DOHH2 (cell line): Measurements from ENCODE around the gene AJAP1.

Source experiments
- EZH2phosphoT487 ChIP-seq: fragments of 200-600 bp; sonication (generic); IDR thresholded peaks from 2 replicates; pipeline ENCODE4 v1.6.1; 2017; ENCODE audit warnings: borderline replicate concordance, mild to moderate bottlenecking, antibody characterized with exemption, low read length, moderate library complexity, mixed read lengths
- TF ChIP-seq, protein P1 (sequence below): fragments of 200-600 bp; sonication (generic); IDR thresholded peaks from one replicate; pipeline ENCODE4 v1.5.1; 2014; ENCODE audit warnings: antibody characterized with exemption, mild to moderate bottlenecking, low read depth, low read length; ENCODE audit not compliant: poor library complexity, severe bottlenecking

GRCh38 chr1:4703646-4704045, 49.2 kb downstream of the AJAP1 start:
- TF ChIP-seq EZH2phosphoT487 = no peak
- TF ChIP-seq, protein P1, sequence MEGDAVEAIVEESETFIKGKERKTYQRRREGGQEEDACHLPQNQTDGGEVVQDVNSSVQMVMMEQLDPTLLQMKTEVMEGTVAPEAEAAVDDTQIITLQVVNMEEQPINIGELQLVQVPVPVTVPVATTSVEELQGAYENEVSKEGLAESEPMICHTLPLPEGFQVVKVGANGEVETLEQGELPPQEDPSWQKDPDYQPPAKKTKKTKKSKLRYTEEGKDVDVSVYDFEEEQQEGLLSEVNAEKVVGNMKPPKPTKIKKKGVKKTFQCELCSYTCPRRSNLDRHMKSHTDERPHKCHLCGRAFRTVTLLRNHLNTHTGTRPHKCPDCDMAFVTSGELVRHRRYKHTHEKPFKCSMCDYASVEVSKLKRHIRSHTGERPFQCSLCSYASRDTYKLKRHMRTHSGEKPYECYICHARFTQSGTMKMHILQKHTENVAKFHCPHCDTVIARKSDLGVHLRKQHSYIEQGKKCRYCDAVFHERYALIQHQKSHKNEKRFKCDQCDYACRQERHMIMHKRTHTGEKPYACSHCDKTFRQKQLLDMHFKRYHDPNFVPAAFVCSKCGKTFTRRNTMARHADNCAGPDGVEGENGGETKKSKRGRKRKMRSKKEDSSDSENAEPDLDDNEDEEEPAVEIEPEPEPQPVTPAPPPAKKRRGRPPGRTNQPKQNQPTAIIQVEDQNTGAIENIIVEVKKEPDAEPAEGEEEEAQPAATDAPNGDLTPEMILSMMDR = no peak
